ENCODE data around the gene GMCL2. TPM values are rescaled to one million over a fixed set of nuclear protein-coding genes. Genes with fewer than 3 reads are reported as not detected.

The GMCL2 gene
- total RNA-seq, 1 experiment from 2014 or later, result not detected

DNA sequence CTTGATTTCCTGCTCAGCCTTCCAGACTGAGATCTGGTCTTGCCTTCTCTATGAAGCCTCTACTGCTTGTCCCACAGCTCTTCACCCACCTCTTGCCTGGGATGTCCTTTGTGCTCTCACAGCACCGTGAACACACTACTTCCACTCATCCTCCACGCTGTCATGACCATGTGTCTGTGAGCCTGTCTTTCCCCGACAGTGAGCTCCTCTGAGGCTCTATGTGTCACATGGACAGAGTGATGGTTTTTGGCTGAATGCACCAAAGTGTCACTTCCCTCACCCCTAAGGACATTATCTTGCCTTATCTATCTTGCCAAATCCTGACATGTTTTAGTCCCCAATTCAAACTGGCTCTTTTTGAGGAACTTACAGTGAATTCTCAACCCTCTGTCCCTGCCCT is 34.1 kb upstream of the GMCL2 start:
- peak overlapping the region; percentile 45 for H3K27ac Mint-ChIP-seq (ENCODE audit: unreplicated experiment)
- POLR2A ChIA-PET, result interaction anchor here (0.8 kb wide), 1 partner anchor 10 kb away, joined by 4 read pairs; no protein-coding TSS in a partner anchor
- CTCF ChIA-PET, result no interaction called here
- peaks cover 3% of the 10 kb centered on the region for H3K36me3 ChIP-seq (ENCODE audit: control insufficient read depth, insufficient read depth, low read length)
- intact Hi-C loops (cut with micrococcal nuclease; ENCODE audit: unreplicated experiment), result no loop called here
- H3K27me3 ChIP-seq (replicated peaks; ENCODE audit: control insufficient read depth, insufficient read depth, low read length), result no peaks in the 10 kb centered on the region
- no TSS peak for BruUV-seq (replicated peaks)
- no peak overlapping the region for H3K4me3 Mint-ChIP-seq (ENCODE audit: unreplicated experiment)
- H3K4me1 Mint-ChIP-seq (ENCODE audit: low read depth, unreplicated experiment), result peaks cover 1% of the 10 kb centered on the region
- no peaks in the 10 kb centered on the region for H3K9me3 Mint-ChIP-seq (ENCODE audit: unreplicated experiment)
- no peaks in the 10 kb centered on the region for H3K9me3 ChIP-seq
- TF ChIP-seq, protein P1, sequence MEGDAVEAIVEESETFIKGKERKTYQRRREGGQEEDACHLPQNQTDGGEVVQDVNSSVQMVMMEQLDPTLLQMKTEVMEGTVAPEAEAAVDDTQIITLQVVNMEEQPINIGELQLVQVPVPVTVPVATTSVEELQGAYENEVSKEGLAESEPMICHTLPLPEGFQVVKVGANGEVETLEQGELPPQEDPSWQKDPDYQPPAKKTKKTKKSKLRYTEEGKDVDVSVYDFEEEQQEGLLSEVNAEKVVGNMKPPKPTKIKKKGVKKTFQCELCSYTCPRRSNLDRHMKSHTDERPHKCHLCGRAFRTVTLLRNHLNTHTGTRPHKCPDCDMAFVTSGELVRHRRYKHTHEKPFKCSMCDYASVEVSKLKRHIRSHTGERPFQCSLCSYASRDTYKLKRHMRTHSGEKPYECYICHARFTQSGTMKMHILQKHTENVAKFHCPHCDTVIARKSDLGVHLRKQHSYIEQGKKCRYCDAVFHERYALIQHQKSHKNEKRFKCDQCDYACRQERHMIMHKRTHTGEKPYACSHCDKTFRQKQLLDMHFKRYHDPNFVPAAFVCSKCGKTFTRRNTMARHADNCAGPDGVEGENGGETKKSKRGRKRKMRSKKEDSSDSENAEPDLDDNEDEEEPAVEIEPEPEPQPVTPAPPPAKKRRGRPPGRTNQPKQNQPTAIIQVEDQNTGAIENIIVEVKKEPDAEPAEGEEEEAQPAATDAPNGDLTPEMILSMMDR (IDR thresholded peaks at IDR 0.05; ENCODE audit: insufficient read depth in 1 of 2, low read depth in 1 of 2, low read length in 1 of 2, severe bottlenecking in 1 of 2, unreplicated experiment in 1 of 2), result no peak
- peaks cover 10% of the 10 kb centered on the region for H3K4me1 ChIP-seq
- no peaks in the 10 kb centered on the region for H3K27me3 Mint-ChIP-seq (ENCODE audit: insufficient read depth, unreplicated experiment)
- peaks cover 84% of the 10 kb centered on the region for H3K36me3 Mint-ChIP-seq (ENCODE audit: insufficient read depth, unreplicated experiment)
- H3K4me3 ChIP-seq (ENCODE audit: low read depth, low read length), result no peak overlapping the region
- no peak for DNase-seq

GRCh38 chr5:178218827-178219226 is 31.7 kb upstream of the GMCL2 start:
- no TSS peak for BruUV-seq (replicated peaks)
- Histone ChIP-seq H3K4me3 (ENCODE audit: low read depth, low read length) (no peak overlapping the region), H3K27me3 (replicated peaks; ENCODE audit: control insufficient read depth, insufficient read depth, low read length) (no peaks in the 10 kb centered on the region), H3K36me3 (ENCODE audit: control insufficient read depth, insufficient read depth, low read length) (peaks cover 8% of the 10 kb centered on the region), H3K9me3 (no peaks in the 10 kb centered on the region), H3K4me1 (peaks cover under 1% of the 10 kb centered on the region; the same call in 1 of the 2 replicates)
- H3K27ac Mint-ChIP-seq (ENCODE audit: unreplicated experiment), result no peak overlapping the region
- no peaks in the 10 kb centered on the region for H3K27me3 Mint-ChIP-seq (ENCODE audit: insufficient read depth, unreplicated experiment)
- H3K36me3 Mint-ChIP-seq (ENCODE audit: insufficient read depth, unreplicated experiment), result peaks cover 88% of the 10 kb centered on the region
- no peak for DNase-seq
- H3K4me1 Mint-ChIP-seq (ENCODE audit: low read depth, unreplicated experiment), result peaks cover 1% of the 10 kb centered on the region
- ChIA-PET POLR2A (no interaction called here), CTCF (no interaction called here)
- H3K9me3 Mint-ChIP-seq (ENCODE audit: unreplicated experiment), result no peaks in the 10 kb centered on the region
- intact Hi-C loops (cut with micrococcal nuclease; ENCODE audit: unreplicated experiment), result no loop called here
- no peak overlapping the region for H3K4me3 Mint-ChIP-seq (ENCODE audit: unreplicated experiment)
- TF ChIP-seq, protein P1 (IDR thresholded peaks at IDR 0.05; ENCODE audit: insufficient read depth in 1 of 2, low read depth in 1 of 2, low read length in 1 of 2, severe bottlenecking in 1 of 2, unreplicated experiment in 1 of 2), result no peak

DNA sequence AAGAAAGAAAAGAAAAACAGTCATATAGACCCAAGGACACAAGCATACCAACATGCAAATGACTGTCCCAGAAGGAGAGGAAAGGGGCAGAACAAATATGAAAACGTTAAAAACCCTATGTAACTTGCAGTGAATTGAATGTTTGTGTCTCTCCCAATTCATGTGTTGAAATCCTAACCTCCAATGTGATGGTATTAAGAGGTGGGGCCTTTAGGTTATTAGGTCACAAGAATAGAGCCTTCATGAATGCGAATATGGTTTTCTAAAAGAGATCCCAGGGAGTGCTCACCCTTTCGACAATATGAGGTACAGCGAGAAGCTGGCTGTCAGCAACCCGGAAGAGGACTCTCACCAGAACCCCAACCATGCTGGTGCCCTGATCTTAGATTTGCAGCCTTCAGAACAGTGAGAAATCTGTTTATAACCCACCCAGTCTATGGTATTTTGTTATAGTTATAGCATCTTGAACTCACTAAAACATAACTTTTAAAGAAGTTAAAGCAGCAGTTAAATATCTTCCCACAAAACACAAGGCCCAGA is 31.1 kb upstream of the GMCL2 start:
- H3K27me3 Mint-ChIP-seq (ENCODE audit: insufficient read depth, unreplicated experiment), result no peaks in the 10 kb centered on the region
- H3K4me3 Mint-ChIP-seq (ENCODE audit: unreplicated experiment), result no peak overlapping the region
- POLR2A ChIA-PET, result interaction anchor here (0.6 kb wide), 1 partner anchor 13 kb away, joined by 5 read pairs; no protein-coding TSS in a partner anchor

More for the DNA sequence above, 31.1 kb upstream of the GMCL2 start:
- H3K36me3 Mint-ChIP-seq (ENCODE audit: insufficient read depth, unreplicated experiment), result peaks cover 88% of the 10 kb centered on the region
- H3K4me1 ChIP-seq, result no peaks in the 10 kb centered on the region
- TF ChIP-seq, protein P1 (IDR thresholded peaks at IDR 0.05; ENCODE audit: insufficient read depth in 1 of 2, low read depth in 1 of 2, low read length in 1 of 2, severe bottlenecking in 1 of 2, unreplicated experiment in 1 of 2), result no peak
- H3K36me3 ChIP-seq (ENCODE audit: control insufficient read depth, insufficient read depth, low read length), result peaks cover 8% of the 10 kb centered on the region
- peaks cover 7% of the 10 kb centered on the region for H3K4me1 Mint-ChIP-seq (ENCODE audit: low read depth, unreplicated experiment)
- H3K9me3 ChIP-seq, result no peaks in the 10 kb centered on the region
- DNase-seq, result no peak
- no peak overlapping the region for H3K4me3 ChIP-seq (ENCODE audit: low read depth, low read length)
- BruUV-seq (replicated peaks), result no TSS peak
- H3K27ac Mint-ChIP-seq (ENCODE audit: unreplicated experiment), result no peak overlapping the region
- H3K9me3 Mint-ChIP-seq (ENCODE audit: unreplicated experiment), result no peaks in the 10 kb centered on the region
- CTCF ChIA-PET, result no interaction called here
- intact Hi-C loops (cut with micrococcal nuclease; ENCODE audit: unreplicated experiment), result no loop called here
- no peaks in the 10 kb centered on the region for H3K27me3 ChIP-seq (replicated peaks; ENCODE audit: control insufficient read depth, insufficient read depth, low read length)
